ENCODE results near the gene MBD3L4.
"Not testable (repeated sequence)": the region's sequence is repeated elsewhere in the genome, so short reads cannot be mapped to it uniquely, and the experiment has no call there.

Gene MBD3L4

DNA sequence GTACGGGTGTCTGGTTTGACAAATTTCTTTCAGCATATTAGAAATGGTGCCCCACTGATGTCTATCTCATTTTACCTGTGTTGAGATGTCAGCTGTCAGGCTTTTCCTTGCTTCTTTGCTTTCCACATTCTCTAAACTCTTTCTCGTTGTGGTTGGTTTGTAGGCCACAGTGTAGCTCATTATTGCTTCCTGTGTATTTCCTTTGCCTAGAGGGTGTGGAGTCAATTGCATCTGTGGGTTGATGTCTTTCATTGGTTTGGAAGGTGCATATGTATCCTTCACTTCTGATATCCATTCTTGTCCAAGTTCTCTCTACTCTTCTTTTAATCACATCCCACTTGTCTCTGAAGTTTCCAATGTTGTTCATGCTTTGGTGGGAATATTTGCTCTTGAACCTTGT, 1.6 kb upstream of the MBD3L4 start:
- DNase-seq = not testable (repeated sequence)

DNA sequence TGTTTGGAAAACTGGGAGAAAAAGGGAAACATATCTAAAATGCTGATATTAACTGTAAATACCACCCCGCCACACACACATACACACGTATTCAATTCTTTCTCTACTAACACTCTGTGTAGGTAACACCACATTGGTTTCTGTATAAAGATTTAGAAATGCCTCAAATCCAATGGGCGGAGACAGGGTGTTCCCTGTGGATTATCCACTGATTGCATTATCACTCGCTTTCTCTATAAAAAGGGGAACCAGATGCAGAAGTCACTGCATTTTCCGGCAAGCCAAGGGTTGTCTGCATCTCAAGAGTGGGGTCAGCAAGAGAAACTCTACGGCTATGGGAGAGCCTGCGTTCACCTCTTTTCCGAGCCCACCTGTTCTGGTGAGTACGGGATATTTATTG, 9.7 kb downstream of the MBD3L4 start, which contains the start of gene MBD3L5:
Gene MBD3L5, plus strand, starts transcription at position 301 of the 400 bp plus-strand sequence. Its CDS starts 34 bp downstream, at position 335.
- not testable (repeated sequence) for DNase-seq

DNA sequence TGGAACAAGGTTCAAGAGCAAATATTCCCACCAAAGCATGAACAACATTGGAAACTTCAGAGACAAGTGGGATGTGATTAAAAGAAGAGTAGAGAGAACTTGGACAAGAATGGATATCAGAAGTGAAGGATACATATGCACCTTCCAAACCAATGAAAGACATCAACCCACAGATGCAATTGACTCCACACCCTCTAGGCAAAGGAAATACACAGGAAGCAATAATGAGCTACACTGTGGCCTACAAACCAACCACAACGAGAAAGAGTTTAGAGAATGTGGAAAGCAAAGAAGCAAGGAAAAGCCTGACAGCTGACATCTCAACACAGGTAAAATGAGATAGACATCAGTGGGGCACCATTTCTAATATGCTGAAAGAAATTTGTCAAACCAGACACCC, 11.2 kb downstream of the MBD3L4 start:
- not testable (repeated sequence) for DNase-seq

DNA sequence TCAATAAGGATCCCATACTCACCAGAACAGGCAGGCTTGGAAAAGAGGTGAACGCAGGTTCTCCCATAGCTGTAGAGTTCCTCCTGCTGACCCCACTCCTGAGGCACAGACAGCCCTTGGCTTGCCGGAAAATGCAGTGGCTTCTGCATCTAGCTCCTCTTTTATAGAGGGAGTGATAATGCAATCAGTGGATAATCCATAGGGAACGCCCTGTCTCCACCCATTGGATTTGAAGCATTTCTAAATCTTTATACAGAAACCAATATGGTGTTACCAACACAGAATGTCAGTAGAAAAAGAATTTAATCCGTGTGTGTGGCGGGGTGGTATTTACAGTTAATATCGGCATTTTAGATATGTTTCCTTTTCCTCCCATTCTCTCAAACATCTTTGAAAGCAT, 18.6 kb downstream of the MBD3L4 start, which contains the start of gene MBD3L2B:
Gene MBD3L2B, minus strand, starts transcription at position 101 of the 400 bp plus-strand sequence. Its CDS starts 34 bp downstream, at position 67.
- not testable (repeated sequence) for DNase-seq

DNA sequence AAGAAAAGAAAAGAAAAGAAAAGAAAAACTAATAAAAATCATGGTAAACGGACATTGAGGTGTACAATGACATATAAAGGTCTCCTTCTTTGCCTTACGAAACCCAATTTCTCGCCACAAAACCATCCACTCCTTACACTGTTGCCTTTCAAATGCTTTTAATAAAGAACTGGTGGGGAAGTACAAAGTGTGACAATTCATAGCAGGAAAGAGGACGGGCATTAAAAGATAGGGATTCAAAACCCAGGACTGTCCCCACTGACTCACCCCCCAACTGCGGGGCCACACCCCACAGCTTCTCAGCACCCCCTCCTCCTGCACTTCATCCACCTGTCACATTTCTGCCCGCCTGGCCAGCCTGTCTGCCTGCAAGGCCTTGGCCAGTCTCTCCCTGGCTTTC, 21.2 kb downstream of the MBD3L4 start:
- DNase-seq = no peak

DNA sequence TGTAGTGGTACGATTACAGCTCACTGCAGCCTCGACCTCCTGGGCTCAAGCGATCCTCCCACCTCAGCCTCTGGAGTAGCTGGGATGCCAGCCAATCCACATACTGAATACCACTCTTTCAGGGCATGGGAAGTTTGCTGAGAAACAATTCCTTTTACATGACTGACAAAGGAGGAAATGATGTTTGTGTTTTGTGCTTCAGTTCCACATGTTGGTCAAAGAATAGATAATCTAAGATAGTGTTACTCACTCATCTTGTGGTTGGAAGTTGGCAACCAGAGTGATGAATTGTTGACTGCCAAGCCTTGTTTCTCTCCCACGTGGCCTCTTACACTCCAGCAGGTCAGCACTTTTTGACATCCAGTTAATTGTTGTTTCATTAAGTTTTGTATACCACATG, 26.3 kb downstream of the MBD3L4 start:
- no peak for DNase-seq

DNA sequence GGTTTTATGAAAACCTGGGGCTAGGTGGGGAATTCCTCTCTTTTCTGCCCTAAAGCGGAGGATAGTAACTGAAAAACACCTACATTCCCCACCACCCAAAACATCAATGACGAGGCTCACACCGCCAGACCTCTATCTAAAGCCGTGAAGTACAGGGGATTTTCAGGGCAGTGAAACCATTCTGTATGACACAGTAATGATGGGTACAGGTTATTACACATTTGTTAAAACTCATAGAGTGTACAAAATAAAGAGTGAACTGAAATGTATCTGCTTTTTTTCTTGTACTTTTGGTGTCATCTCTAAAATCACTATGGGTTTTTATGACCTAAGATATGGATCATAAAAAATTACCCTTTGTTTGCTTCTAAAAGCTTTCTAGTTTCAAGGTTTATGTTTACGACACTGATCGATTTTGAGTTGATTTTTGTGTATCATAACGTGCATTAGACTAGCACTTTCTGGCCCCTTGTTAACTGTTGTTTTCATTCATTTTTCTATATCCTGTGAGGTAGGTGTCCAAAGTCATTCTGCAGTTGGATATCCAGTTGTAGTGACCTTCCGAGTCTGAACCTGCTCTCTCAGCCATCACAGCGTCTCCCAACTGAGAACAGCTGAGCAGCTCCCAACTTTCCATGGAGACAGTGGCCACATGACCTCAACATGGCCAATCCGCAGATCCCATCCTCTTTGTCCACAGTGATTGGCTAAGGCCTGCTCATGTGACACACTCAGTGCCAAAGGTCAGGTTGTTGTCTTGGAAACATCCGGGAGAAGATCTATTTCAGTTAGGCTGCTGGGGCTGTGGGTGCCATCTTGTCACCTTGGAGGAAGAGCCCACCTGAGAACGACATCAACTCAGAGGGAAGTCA, 29.0 kb downstream of the MBD3L4 start:
- no peak for DNase-seq

DNA sequence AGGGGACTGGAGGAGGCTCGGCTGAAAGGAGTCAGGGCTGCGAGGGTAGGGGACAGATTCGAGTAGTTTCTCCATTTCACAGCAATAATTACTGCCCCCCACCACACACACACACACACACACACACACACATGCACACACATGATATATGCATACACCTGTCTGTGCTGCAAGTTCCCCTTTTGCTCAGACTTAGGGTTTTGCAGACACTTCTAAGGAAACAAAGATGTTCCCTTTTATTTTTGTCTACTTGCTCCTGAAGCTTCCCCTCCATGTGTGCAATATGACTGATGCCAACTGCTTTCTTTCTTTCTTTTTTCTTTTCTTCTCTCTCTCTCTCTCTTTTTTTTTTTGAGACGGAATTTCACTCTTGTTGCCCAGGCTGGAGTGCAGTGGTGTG, 32.1 kb downstream of the MBD3L4 start:
- no peak for DNase-seq

DNA sequence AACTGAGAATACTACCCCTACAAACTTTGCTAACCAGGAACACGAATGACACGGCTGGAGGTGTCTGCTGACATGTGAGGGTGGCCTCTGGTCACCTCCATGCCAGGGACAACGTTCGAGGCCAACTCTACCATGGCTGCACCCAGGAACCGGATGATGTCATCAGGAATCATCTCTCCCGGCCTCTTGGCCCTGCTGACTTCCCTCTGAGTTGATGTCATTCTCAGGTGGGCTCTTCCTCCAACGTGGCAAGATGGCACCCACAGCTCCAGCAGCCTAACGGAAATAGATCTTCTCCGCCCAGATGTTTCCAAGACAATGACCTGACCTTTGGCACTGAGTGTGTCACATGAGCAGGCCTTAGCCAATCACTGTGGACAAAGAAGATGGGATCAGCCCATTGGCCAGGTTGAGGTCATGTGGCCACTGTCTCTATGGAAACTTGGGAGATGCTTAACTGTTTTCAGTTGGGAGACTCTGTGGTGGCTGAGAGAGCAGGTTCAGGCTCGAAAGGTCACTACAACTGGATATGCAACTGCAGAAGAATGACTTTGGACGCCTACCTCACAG, 33.8 kb downstream of the MBD3L4 start:
- no peak for DNase-seq

DNA sequence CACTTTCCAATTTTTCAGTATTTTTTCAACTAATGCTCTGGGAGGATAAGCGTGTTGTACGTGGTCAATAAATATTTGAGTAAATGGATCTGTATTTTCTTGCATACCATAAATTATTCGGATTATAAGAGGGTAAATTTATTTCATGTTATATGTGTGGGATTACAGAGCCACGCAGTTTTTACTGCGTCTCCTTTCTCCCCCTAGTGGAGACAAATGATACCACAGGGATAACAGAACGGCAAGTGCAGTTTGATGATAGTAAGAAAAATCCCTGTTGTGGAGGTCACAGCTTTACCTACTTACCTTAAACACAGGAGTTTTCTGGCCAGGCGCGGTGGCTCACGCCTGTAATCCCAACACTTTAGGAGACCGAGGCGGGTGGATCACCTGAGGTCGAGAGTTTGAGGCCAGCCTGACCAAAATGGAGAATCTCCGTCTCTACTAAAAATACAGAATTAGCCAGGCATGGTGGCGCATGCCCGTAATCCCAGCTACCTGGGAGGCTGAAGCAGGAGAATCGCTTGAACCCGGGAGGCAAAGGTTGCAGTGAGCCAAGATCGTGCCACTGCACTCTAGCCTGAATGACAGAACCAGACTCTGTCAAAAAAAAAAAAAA, 35.6 kb downstream of the MBD3L4 start:
- no peak for DNase-seq

DNA sequence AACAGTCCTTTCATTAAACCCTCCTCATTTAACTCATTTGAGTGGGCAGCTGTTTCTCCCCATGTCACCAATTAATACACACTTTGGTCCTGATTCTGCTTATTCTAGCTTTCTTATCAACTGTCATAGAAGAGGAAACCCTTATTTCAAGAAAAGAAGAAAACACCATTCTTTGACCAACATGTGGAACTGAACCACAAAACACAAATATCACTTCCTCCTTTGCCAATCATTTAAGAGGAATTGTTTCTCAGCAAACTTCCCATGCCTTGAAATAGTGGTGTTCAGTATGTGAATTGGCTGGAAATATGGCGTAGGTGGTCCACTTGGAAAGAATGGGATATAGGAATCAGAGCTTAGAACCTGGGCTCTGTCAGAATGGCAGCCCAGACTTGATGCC, 39.2 kb downstream of the MBD3L4 start:
- no peak for DNase-seq

DNA sequence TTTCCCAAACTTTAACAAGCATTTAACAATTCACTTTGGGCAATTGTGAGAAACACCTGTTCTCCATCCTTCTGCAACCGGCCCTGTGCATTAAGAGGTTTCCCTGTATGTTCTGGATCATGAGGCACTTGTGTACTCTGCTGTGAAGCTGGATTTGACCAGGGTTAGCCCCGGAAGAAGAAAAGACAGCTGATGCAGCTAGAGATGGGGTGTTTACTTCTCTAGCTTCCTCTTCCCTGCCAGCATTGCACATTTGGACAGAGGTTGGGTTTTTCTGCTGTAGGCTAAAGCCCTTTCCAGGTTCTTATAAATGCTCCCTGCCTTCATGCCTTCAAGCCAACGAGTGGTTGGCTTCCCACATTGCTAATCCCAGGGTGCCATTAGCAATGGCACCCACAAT, 39.6 kb downstream of the MBD3L4 start:
- no peak for DNase-seq

DNA sequence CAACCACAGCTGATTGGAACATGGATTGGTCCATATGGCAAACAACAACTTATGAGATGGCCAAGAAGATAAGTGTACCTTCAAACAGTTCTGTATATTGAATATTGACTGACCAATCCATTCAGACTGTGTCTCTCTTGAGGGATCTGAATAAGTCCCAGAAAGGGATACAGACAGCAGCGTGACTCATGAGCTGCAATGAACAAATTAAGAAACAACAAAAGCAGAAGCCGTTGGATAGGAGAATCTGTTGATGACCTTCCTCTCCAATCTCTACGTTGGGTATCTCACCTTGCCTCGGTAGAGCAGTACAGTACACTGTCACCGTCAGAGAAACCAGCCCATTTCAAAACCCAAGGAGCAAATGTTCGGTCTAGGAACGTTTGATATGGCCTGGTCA, 40.0 kb downstream of the MBD3L4 start:
- DNase-seq = no peak

DNA sequence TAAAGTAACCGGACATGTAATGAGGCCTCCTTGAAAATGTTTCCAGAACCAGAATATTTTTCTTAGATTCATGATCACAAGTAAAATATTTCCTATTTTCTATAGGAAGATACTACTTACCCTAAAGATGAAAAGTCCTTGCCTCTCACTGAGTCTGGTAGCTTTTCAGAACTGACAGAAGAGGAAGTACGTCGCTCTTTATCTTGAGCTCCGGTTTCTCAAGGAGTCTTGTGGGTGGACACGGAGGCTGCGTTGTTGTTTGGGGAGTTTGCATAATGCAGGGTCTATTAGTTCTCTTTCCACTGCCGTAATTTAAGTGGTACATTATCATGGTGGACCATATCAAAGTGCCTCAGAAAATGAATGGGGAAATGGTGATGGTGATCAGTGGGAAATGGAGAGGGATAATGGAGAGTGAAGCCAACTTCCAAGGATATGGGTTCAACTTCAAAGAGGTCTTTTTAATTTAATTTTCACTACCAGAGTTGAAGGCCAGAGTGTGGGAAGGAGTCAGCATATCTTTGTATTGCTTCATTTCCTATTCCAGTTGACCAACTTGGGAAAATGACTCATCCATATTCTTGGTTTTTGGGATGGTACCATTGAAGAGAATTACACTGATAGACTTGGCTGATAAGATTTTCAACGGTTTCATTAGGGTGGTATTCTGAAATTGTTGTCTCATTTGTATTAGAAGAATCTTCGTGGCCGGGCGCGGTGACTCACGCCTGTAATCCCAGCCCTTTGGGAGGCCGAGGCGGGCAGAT, 42.1 kb downstream of the MBD3L4 start:
- DNase-seq = no peak

DNA sequence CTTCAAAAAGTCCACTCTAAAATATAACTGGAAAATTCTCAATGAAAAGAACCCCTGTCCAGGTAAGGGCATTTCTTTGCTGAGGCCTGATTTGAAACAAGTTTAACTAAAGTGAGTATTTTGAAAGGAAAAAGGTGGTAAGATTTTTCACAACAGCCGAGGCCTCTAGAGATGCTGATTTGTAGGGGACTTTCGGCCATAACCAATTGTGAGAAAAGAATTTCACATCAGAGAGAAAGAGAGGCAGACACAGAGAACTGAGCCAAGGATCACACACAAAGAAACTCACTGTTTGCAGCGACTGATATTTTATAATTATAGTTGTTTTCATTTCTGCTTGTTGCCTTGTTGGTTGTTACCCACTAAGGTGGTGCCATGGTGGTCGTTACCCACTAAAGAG, 43.2 kb downstream of the MBD3L4 start:
- DNase-seq = no peak

DNA sequence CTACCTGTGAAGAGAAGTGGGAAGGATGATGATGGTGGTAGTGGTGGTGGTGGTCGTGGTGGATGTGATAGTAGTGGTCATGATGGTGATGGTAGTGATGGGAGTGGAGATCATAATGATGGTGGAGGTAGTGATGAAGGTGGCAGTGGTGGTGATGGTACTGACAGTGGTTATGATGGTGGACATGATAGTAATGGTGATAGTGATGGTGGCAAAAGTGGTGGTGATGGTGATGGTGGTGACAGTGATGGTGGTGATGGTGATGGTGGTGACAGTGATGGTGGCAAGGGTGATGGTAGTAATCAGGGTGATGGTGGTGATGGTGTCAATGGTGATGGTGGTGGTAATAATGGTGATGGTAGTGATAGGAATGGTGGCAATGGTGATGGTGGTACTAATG, 44.9 kb downstream of the MBD3L4 start:
- no peak for DNase-seq

DNA sequence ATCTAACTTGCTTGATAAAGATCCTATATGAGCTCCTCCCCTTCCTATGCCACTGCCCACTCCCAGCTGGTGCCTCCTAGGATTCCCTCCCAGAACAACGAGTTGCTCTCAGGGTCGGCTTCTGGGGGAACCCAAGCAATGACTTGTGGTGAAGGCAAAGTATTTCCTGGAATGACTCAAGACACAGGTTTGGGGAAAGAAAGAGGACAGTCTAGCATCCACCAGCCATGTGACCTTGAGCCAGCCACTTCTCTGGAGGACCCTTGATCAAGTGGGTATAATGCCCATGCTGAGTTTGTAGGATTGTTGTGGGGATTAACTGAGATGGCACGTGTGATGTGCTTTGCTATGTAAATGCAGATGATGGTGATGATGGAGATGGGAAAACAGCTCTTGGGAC, 51.7 kb downstream of the MBD3L4 start:
- no peak for DNase-seq

DNA sequence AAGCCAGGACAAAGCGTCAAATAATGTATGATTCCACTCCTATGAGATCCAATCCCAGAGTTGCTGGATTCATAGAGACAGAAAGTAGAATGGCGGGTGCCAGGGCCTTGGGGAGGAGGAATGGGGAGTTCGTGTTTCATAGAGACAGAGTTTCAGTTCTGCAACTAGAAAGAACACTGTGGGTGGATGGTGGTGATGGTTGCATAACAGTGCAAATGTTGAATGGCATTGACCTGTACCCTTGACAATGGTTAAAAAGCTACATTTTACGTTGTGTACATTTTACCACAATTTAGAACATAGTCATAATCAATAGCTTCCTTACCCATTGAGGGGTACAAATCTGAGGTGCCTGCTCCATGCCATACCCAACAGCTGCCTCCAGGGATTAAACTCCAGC, 52.1 kb downstream of the MBD3L4 start:
- DNase-seq = no peak

Measured in NCI-H526 treated with DMSO at 0.1 percent for 48 hours (cell line).